HG02623 (cell line): ENCODE data around the gene OTOG.

ENCODE experiments used
- ATAC-seq: cut with Tn5 transposase; IDR thresholded peaks from one replicate; pipeline ENCODE4 v1.9.1; 2021; ENCODE audit warnings: moderate library complexity; ENCODE audit not compliant: unreplicated experiment

The OTOG gene

GRCh38 chr11:17581036-17581731 is 34.1 kb downstream of the OTOG start:
- ATAC-seq: no peak

GRCh38 chr11:17581732-17582053 is 34.6 kb downstream of the OTOG start:
- ATAC-seq: no peak

- ATAC-seq: no peak
These were observed 39.0 kb downstream of the OTOG start for GRCh38 chr11:17585911-17586695.

DNA sequence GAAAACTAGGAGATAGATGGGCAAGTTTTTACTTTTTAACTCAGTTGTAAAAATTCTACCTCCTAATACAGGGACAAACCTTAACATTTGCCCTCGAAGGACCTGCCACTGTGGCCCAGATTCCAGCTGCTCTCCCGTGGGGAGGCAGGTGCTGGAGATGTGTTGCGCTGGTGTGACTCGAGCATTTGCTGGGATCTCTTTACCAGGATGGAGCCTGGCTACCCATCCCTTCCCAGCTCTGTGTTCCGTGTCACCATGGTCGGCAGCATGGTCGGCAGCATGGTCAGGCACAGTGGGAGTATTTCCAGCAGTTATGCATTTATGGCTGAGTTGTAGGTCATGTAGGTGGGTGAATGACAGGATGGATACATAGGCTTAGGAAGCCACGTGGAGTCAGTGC is 41.1 kb downstream of the OTOG start:
- no peak for ATAC-seq

GRCh38 chr11:17588721-17589120 is 41.7 kb downstream of the OTOG start:
- no peak for ATAC-seq

GRCh38 chr11:17590463-17590862 is 43.4 kb downstream of the OTOG start:
- no peak for ATAC-seq

- no peak for ATAC-seq
These were observed 44.2 kb downstream of the OTOG start for GRCh38 chr11:17591293-17591692.

DNA sequence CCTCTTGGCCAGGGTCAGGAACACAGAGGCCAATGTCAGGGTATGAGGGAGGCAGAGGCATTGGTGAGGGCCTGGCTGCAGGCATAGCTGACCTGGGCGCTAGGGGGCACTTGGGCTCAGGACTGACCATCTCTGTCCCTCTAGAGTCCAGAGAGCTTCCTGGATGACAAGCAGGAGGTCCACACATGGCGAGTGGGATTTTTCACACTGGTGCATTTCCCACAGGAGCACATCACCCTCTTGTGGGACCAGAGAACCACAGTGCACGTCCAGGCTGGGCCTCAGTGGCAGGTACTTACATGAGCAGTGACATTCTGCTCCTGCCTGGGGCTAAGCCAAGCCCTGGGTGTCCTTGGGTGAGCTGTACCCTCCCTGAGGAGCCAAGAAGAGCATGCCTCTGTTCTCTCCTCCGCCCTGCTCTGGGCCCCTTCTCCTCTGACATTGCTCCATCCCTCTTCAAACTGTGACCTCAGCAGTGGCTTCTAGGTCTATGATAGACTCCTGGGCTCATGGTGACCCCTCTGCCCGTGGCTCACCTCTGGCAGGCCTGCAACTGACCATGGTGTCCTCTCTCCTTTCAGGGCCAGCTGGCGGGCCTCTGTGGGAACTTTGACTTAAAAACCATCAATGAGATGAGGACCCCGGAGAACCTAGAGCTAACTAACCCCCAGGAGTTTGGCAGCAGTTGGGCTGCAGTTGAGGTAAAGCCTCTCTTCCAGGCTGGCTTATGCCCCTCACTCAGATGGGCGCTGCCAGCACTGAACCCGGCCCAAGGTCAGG is 46.6 kb downstream of the OTOG start:
- no peak for ATAC-seq

DNA sequence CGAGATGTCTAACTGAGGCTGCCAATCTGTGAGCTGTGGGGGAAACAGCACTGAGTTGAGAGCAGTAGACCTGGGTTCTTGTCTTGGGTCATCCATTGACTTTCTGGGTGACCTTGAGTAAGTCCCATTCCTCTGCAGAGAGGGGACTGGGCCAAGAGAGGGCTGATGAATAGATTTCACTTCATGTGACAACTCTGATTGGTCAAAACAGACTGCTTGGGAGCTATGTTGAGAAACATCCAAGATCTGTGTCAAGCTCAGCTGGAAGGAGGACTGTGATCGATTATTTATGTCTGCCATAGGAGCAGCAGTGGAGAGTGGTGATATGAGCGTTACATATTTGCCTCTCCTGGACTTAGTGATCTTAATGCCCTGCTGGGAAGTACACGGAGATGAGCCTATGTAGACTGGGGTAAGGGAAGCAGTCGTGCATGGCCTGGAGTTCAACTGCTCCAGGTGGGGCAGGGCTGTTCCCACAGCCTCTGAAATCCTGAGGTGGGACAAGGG is 47.7 kb downstream of the OTOG start:
- ATAC-seq: no peak

DNA sequence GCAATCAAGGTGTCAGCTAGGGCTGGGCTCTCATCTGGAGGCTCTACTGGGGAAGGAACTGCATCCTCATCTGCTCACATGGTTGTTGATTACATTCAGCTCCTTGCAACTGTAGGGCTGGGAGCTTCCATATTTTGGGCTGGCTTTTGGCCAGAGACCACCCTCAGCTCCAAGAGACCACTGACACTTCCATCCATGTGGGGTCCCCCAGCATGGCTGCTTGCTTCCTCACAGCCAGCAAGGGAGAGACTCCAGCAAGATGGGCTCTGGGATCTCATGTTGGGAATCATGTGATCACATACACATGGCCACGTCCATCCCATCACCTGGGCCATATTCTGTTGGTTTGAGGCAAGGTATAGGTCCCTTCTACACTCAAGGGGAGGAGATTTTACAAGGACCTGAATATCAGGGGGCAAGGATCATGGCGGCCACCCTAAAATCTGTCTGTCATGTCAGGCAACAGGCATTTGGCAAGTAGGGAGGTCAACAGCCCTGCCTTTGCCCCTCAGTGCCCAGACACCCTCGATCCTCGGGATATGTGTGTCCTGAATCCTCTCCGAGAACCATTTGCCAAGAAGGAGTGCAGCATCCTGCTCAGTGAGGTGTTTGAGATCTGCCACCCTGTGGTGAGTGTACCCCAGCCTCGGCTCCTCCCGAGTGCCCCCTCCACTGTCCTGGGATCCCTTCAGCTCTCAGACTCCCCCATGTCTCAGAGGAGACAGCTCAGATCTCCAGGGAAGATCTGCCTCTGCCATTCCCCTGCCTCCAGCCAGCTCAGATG is 48.7 kb downstream of the OTOG start:
- ATAC-seq: no peak

GRCh38 chr11:17596310-17596669 is 49.2 kb downstream of the OTOG start:
- ATAC-seq: no peak

- no peak for ATAC-seq
These were observed 49.7 kb downstream of the OTOG start for GRCh38 chr11:17596711-17597110.

GRCh38 chr11:17597770-17598169 is 50.7 kb downstream of the OTOG start:
- ATAC-seq: no peak

DNA sequence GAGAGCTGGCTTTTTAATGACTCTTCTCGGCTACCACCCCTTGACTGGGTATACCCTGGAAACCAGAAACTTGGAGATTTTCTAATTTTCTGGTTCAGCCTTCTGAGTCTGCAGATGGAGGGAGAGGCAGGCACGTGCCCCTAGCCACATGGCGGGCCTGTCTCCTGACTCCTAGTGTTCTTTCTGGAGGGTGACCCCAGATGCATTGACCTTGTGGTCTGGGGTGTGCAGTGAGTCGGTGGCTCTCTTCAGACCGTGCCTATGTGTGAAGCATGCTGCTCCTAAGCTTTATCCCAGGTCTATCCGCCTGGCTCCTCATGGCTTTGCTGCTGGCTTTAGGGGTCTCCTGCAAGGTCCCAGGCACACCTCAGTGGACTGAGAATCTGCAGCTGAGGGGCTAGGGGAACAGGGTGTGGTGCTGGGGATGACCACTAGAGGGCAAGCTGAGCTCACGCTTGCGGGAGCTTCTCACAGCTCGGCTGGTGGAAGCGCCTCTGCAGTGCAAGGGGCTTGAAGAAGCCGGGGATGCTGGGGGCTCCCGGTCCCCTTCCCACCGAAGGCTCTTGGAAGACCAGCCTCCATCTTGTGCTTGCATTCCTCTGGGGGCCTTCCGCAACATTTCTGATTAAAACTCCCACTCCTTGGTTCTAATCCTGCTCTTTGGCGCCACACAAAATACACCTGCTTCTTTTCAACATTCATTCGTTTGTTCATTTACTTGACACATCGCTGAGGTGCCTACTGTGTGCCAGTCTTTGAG is 51.8 kb downstream of the OTOG start:
- peak; percentile 88 for ATAC-seq

- no peak for ATAC-seq
These were observed 52.4 kb downstream of the OTOG start for GRCh38 chr11:17599460-17599925.

DNA sequence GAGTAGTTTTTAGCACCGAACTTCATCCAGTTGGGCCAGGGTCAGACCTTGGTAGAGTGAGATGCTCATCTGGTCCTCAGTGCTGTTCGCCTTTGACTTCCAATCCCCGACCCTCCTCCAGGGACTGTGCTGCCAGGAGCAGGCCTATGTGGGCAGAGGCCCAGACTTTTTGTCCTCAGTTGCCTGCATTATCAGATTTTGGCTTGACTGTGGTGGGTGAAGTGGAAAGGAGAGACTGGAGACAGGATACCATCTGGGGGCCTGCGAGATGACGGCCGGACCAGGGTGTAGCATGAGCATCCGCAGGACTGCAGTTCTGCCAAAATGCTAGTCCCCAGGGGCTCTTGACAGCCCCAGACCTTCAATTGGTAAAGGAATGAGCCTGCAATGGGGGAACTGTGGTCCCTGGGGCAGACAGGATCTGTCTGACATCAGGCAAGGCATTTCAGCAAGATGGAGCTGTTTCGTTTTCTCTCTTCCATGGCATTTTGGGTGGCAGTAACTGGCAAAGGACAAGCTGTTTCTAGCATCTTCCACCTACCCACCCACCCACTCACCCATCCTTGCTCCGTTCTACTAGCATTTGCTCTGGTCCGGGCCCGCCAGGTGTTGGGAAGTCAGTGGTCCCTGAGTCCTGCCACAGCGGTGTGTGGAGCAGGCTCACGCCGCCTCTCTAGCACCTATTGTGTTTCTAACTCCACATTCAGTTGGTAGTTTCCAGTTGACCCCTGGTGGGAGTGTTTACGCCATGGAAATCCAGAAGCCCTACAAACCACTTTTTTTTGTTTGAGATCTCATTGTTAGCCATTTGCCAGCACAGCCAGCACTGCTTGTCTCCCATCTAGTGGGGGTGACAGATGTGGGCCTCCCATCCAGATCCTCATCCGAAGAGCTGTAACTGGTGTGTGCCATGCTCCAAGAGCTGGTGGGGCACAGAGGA is 53.5 kb downstream of the OTOG start:
- ATAC-seq: no peak

- ATAC-seq: no peak
These were observed 54.2 kb downstream of the OTOG start for GRCh38 chr11:17601256-17601671.

GRCh38 chr11:17601676-17602075 is 54.6 kb downstream of the OTOG start:
- no peak for ATAC-seq
